ENCODE data around the gene PERM1.

GRCh38 chr1:941015-941587 is 40.8 kb downstream of the PERM1 start:
- no peak for TF ChIP-seq CTCF (IDR thresholded peaks at IDR 0.05)
- TF ChIP-seq POLR2AphosphoS5 (IDR thresholded peaks at IDR 0.05), result no peak
- no peak for TF ChIP-seq POLR2A (IDR thresholded peaks at IDR 0.05; ENCODE audit: low read depth)
- no peak for TF ChIP-seq EP300 (IDR thresholded peaks at IDR 0.05)

Measured in esophagus muscularis mucosa (tissue), 4 donors.